GM23248 (cell line): ENCODE results near the gene JUP.

Experiments used
- EZH2 ChIP-seq: fragments of 200-600 bp; sonication (generic); IDR thresholded peaks from 2 replicates; pipeline ENCODE4 v1.6.1; 2018; ENCODE audit warnings: antibody characterized with exemption, mild to moderate bottlenecking; ENCODE audit not compliant: insufficient read depth, poor library complexity, severe bottlenecking
- EZH2phosphoT487 ChIP-seq: fragments of 200-600 bp; sonication (generic); IDR thresholded peaks from 2 replicates; pipeline ENCODE4 v1.6.1; 2018; ENCODE audit warnings: antibody characterized with exemption, moderate library complexity, mild to moderate bottlenecking, low read depth; ENCODE audit not compliant: insufficient read depth

GRCh38 chr17:41751288-41751687 lies 35.2 kb downstream of the JUP start:
- no peak for TF ChIP-seq EZH2phosphoT487
- no peak for TF ChIP-seq EZH2
